Activated CD4-positive, alpha-beta T cell treated with anti-CD3 and anti-CD28 coated beads, Interleukin-2, amount 10 ng/mL, durations not matched to agents 7 days and 5 days (primary cell): Measurements from ENCODE around the gene LDLRAD4. TPM values are rescaled to one million over a fixed set of nuclear protein-coding genes. Genes with fewer than 3 reads are reported as not detected.

ENCODE experiments used
- CTCF ChIA-PET: fragments of 350-600 bp; sonication (Branson Sonifier 250); formaldehyde crosslinking; loops from one replicate; lab custom pipeline; 2021; ENCODE audit warnings: antibody characterized with exemption; lab: Charles Lee
- POLR2A ChIA-PET: fragments of 350-600 bp; sonication (Branson Sonifier 250); formaldehyde crosslinking; loops from one replicate; lab custom pipeline; 2021; ENCODE audit warnings: antibody characterized with exemption; lab: Charles Lee
- DNase-seq: peaks from one replicate; pipeline ENCODE4 v3.0.0-alpha.2; 2020
- H3K27ac Mint-ChIP-seq: one replicate; pipeline ENCODE4 v1.8.0; 2021; ENCODE audit warnings: mild to moderate bottlenecking, moderate library complexity, mixed read lengths
- H3K27me3 Mint-ChIP-seq: one replicate; pipeline ENCODE4 v1.8.0; 2021; ENCODE audit warnings: mixed read lengths
- H3K36me3 Mint-ChIP-seq: one replicate; pipeline ENCODE4 v1.8.0; 2021; ENCODE audit warnings: low read depth, mixed read lengths
- H3K4me1 Mint-ChIP-seq: one replicate; pipeline ENCODE4 v1.8.0; 2021; ENCODE audit warnings: mixed read lengths
- H3K4me3 Mint-ChIP-seq: one replicate; pipeline ENCODE4 v1.8.0; 2021; ENCODE audit warnings: mild to moderate bottlenecking, moderate library complexity, mixed read lengths
- H3K9me3 Mint-ChIP-seq: one replicate; pipeline ENCODE4 v1.8.0; 2021; ENCODE audit warnings: mixed read lengths
- total RNA-seq, 2 experiments: library from RNA; stranded (reverse); gene quantifications; one replicate each; pipeline ENCODE4 v1.2.3, GENCODE V29; 2021

LDLRAD4 gene
- total RNA-seq, 2 experiments from 2014 or later: 23.8 to 28.6 TPM

DNA sequence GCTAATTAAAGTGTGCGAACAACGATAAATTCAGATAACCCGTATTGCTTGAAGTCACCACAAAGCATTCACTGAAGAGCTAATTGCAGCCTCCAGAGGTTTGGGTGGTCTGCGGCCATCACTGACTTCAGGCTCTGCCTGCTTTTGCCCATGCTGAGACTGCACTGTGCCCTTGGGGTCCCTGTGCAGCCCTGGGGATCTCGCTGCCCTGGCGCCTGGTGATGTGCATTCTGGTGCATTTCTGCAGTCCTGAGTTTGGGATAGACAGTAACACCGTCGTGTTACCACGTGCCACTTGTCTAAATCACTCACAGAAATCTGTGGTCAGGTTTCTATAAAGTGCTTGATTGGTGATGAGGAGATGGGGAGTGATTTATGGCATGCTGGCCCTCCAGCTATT lies 27.6 kb downstream of the LDLRAD4 start:
- ChIA-PET CTCF (no interaction called here), POLR2A (no interaction called here)
- no peak for DNase-seq
- Mint-ChIP-seq H3K4me3 (no peak overlapping the region), H3K9me3 (peaks cover 4% of the 10 kb centered on the region), H3K4me1 (no peaks in the 10 kb centered on the region), H3K36me3 (peaks cover 2% of the 10 kb centered on the region), H3K27me3 (no peaks in the 10 kb centered on the region), H3K27ac (no peak overlapping the region)

DNA sequence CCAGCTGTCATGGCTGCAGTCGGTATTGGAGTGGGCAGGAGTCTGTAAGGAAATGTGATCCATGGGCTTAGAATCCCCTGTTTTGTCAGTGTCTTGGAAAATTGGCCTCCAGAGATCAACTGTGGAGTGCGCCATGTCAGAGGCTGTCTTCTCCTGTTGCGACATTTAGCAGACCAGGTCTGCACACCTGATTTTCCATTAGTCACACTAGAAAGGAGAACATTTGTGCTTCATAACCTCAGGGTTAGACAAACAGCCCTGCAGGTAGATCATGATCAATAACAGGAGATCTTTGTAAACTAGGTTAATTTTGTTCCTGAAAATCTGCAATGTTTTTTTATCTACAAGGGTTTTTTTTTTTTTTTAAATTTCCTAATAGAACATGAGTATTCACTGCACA lies 28.0 kb downstream of the LDLRAD4 start:
- no peak for DNase-seq

DNA sequence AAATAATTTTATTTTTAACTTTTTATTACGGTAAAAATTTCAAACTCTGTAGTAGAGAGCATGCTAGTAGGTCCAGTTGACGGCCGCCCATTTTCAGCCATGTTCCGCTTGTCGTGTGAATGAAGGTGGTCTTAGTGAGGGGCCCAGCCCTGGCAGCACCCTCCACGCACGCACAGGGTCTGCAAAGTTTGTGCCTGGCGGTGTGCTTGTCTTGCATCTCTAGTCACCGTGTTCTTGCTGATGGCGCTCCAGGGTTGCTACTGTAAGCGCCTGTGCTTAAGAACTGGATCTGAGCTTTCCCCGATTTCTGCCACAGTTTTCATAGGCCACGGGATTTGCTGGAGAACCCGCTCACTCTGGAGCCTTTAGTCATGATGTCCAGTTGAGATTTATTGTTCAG lies 28.9 kb downstream of the LDLRAD4 start:
- no peak for DNase-seq
- no peaks in the 10 kb centered on the region for H3K4me1 Mint-ChIP-seq
- peaks cover 4% of the 10 kb centered on the region for H3K9me3 Mint-ChIP-seq
- H3K27me3 Mint-ChIP-seq: no peaks in the 10 kb centered on the region
- H3K27ac Mint-ChIP-seq: no peak overlapping the region
- no peak overlapping the region for H3K4me3 Mint-ChIP-seq
- POLR2A ChIA-PET: no interaction called here
- H3K36me3 Mint-ChIP-seq: peaks cover 2% of the 10 kb centered on the region
- CTCF ChIA-PET: interaction anchor here (0.6 to 1.4 kb wide), 3 partner anchors 9 to 385 kb away, joined by 3 read pairs; no protein-coding TSS in a partner anchor

More for the DNA sequence above, 28.0 kb downstream of the LDLRAD4 start:
- no peak overlapping the region for H3K4me3 Mint-ChIP-seq
- H3K4me1 Mint-ChIP-seq: no peaks in the 10 kb centered on the region
- POLR2A ChIA-PET: no interaction called here
- peaks cover 4% of the 10 kb centered on the region for H3K9me3 Mint-ChIP-seq
- CTCF ChIA-PET: interaction anchor here (0.7 kb wide), 1 partner anchor 7 kb away, joined by 3 read pairs; no protein-coding TSS in a partner anchor
- peaks cover 2% of the 10 kb centered on the region for H3K36me3 Mint-ChIP-seq
- H3K27ac Mint-ChIP-seq: no peak overlapping the region
- H3K27me3 Mint-ChIP-seq: no peaks in the 10 kb centered on the region

DNA sequence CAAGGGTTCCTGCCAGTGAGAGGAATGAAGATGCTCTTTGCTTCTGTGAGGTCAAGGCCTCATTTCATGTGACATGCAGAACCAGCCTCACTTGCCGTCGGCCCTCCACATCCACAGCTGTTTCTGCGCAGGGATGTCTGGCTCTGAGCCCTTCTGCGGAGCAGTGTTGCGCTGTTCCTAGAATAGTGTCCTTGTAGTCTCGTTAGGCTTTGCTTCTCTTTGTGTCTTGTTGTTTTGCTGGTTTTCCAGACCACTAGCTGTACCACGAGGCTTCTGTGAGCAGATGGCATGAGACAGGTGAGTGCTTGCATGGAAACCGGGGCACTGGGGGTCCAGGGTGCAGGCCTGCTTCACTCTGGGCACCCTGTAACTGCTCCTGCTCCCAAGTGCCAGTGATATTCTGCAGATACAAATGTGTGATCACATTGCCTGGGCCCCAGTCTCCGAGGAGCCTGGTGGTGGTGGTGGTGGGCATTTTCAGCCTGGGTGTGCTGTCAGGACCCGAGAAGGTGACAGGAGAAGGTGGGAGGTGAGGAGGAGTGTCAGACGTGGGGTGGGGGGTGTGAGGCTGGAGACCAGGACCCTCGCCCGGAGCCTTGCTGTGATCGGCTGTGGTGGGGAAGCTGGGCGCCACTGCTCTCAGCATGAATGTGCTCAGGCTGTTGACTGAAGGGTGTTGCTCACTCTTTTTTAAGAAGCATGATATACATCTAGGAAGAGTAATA lies 34.3 kb downstream of the LDLRAD4 start:
- H3K27me3 Mint-ChIP-seq: no peaks in the 10 kb centered on the region
- H3K36me3 Mint-ChIP-seq: peaks cover 2% of the 10 kb centered on the region
- no peak for DNase-seq
- ChIA-PET CTCF (interaction anchor here (1.1 to 1.2 kb wide), 2 partner anchors 14 to 280 kb away, joined by 3 read pairs; no protein-coding TSS in a partner anchor), POLR2A (no interaction called here)
- H3K4me3 Mint-ChIP-seq: no peak overlapping the region
- no peak overlapping the region for H3K27ac Mint-ChIP-seq
- no peaks in the 10 kb centered on the region for H3K9me3 Mint-ChIP-seq
- H3K4me1 Mint-ChIP-seq: no peaks in the 10 kb centered on the region

DNA sequence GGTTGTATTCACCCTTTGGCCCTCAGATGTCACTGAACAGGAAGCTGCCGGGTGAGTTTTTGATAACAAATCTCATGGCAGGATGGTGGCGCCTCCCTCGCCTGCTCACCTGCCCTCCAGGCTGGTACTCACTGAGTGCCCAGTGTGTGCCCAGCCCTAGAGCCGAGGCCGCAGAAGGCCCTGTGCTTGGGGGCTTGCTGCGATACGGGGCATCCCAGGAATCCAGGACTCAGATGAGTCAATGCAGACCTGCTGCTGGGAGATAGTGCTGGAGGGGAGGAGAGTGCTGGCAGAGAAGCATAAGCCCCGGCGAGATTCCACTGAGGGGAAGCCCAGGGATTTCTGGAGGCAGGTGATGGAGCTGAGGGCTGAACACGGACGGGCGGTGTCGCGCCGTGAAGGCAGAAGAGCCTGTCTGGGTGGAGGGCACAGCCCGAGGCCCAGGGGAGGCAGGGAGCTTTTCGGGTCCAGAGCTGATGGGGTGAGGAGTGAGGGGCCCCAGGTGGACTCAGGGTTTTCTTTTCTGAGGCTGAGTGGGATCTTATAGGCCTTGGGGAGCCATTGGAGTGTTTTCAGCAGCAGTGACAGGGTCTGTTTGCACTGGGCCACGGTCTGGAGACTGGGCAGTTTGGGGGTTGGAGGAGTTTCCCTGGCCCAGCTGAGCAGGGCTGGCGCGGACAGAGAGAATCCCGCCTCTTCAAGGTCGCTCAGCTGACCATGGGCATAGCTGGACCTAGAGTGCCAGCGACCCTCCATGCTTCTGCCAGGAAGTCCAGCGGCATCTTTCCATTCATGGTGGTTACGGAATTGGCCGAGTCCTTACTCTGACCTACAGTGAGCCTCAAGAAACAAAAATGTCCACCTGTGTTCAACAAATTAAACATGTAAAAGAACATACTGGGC lies 35.5 kb downstream of the LDLRAD4 start:
- Mint-ChIP-seq H3K36me3 (peaks cover 2% of the 10 kb centered on the region), H3K27me3 (no peaks in the 10 kb centered on the region), H3K4me3 (no peak overlapping the region), H3K9me3 (no peaks in the 10 kb centered on the region), H3K4me1 (no peaks in the 10 kb centered on the region), H3K27ac (no peak overlapping the region)
- no peak for DNase-seq
- ChIA-PET POLR2A (no interaction called here), CTCF (interaction anchor here (1.1 to 1.2 kb wide), 2 partner anchors 13 to 278 kb away, joined by 3 read pairs; no protein-coding TSS in a partner anchor)

DNA sequence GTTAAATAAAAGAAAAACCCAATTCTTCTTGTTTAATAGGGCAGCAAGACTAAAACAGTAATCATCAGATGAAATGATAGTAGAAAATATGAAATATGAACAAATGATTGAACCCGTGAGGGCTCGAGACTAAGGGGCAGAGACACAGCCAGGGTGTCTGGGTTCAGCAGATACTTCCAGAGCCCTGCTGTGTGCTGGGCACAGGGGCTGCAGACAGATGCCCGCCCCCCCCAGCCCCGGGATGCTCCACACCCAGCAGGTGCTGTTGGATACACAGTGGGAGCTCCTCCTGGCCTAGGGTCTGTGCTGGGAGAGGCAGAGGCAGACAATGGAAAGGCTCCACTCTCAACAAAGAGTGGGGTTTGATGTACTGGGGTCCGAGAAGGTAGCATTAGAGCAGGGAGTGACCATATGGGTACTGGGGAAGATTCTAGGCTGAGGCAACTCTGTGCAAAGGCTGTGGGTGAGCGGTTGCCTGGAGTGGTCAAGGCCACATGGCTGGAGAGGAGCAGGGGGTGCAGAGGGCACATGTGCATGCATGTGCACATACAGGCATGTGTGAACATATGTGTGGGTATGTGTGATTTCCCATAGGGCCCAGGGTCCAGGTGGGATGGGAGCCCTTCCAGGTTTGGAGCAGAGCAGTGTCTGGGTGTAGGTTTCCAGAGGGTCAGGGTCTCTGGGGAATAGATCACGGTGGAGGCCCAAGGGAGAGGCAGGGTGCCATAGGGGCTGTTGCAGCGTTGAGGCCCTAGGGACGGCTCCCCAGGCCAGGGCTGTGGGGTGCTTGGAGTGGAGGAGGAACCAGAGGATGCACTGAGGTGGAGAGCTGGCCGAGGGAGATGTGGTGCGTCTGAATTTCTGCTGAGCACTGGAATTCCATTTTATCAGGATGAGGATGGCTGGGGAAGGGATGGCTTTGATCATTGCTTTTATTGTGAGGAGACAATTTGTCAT lies 36.7 kb downstream of the LDLRAD4 start:
- Mint-ChIP-seq H3K36me3 (peaks cover 1% of the 10 kb centered on the region), H3K4me1 (peaks cover 5% of the 10 kb centered on the region), H3K27ac (no peak overlapping the region), H3K27me3 (no peaks in the 10 kb centered on the region), H3K9me3 (no peaks in the 10 kb centered on the region), H3K4me3 (no peak overlapping the region)
- ChIA-PET POLR2A (no interaction called here), CTCF (no interaction called here)
- no peak for DNase-seq

DNA sequence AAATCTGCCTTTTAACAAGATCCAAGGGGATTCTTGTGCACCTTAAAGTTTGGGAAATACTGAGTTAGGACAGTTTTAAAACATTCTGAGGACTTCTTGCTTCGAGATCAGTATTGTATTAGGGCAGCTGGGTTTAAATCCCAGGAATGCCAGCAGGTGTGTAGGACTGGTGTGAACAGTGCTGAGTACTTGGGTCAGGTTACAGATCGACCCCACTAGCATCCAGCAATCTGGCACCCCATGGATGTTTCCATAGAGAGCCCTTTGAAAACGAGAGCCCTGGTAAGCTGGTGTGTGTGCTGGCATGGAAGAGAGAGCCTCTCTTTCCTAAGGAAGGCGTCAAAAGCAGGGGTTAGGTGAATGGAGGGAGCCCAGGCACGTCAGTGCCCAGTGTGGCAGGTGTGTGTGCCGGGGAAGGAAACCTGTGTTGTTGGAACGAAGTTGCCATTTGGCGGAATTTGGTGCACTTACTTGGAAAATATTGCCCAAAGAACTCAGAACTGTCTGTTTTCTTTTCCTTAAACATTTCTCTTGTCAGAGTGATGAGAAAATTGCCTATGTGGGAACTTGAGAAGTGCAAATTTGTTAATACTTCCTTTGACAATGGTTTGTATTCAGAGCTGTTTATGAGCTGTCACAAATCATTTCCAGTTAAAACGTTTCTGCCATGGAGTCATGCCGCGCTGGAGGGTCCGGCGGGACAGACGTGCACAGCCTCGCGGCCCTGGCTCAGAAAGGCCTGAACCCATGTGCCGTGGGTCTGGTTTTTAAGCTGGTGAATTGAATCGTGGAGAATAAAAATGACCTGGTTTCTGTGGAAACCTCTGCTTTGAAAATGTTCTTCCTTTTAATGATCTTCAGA lies 38.1 kb downstream of the LDLRAD4 start:
- CTCF ChIA-PET: no interaction called here
- POLR2A ChIA-PET: no interaction called here
- Mint-ChIP-seq H3K27me3 (no peaks in the 10 kb centered on the region), H3K27ac (no peak overlapping the region), H3K4me1 (peaks cover 19% of the 10 kb centered on the region), H3K4me3 (no peak overlapping the region), H3K36me3 (no peaks in the 10 kb centered on the region), H3K9me3 (no peaks in the 10 kb centered on the region)
- no peak for DNase-seq

DNA sequence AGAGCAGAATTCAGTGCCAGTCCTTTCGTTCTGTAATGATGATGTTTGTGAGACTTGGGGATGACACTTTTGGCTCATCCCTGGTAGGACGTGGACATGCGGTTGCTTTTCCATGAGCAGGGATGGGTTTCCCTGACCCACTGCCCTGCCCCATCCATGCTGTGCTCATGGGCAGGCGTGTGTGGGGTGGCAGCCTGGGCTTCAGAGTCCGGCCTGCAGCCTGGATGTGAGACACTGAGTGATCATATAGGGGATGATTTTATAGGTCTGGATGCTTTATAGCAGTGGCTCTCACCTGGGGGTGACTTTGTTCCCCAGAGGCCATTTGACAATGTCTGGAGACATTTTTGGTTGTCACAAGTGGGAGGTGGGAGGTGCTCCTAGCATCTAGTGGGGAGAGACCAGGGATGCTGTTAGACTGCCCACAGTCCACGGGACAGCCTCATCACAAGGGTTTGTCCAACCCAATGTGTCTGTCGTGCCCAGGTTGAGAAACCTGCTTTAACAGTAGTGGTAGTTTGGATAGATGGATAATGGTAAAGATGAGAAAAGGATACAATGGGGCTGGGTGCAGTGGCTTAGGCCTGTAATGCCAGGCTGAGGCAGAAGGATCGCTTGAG lies 38.9 kb downstream of the LDLRAD4 start:
- no peak for DNase-seq
- POLR2A ChIA-PET: no interaction called here
- H3K4me1 Mint-ChIP-seq: peaks cover 22% of the 10 kb centered on the region
- no peaks in the 10 kb centered on the region for H3K36me3 Mint-ChIP-seq
- H3K27ac Mint-ChIP-seq: no peak overlapping the region
- H3K4me3 Mint-ChIP-seq: no peak overlapping the region
- H3K9me3 Mint-ChIP-seq: no peaks in the 10 kb centered on the region
- CTCF ChIA-PET: no interaction called here
- no peaks in the 10 kb centered on the region for H3K27me3 Mint-ChIP-seq

DNA sequence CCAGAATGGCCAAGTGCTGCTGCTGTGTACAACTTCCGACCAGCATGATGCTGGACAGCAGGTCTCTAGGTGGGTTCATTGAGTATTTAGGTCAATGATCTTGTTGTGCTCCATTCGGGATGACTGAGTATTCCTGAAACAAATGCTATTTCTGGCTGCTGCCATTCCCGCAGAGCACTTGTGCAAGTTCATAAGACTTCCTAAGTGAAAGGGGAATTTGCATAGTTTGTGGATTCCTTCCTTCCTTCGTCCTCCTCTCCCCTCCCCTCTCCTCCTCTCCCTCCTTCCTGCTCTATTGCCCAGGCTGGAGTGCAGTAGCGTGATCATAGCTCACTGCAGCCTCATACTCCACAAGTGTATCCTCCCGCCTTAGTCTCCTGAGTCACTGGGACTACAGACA lies 40.4 kb downstream of the LDLRAD4 start:
- H3K9me3 Mint-ChIP-seq: no peaks in the 10 kb centered on the region
- H3K4me3 Mint-ChIP-seq: no peak overlapping the region
- ChIA-PET POLR2A (no interaction called here), CTCF (interaction anchor here (0.8 kb wide), 1 partner anchor 12 kb away, joined by 3 read pairs; no protein-coding TSS in a partner anchor)
- no peaks in the 10 kb centered on the region for H3K36me3 Mint-ChIP-seq
- H3K4me1 Mint-ChIP-seq: peaks cover 22% of the 10 kb centered on the region
- no peak for DNase-seq
- no peak overlapping the region for H3K27ac Mint-ChIP-seq
- no peaks in the 10 kb centered on the region for H3K27me3 Mint-ChIP-seq

DNA sequence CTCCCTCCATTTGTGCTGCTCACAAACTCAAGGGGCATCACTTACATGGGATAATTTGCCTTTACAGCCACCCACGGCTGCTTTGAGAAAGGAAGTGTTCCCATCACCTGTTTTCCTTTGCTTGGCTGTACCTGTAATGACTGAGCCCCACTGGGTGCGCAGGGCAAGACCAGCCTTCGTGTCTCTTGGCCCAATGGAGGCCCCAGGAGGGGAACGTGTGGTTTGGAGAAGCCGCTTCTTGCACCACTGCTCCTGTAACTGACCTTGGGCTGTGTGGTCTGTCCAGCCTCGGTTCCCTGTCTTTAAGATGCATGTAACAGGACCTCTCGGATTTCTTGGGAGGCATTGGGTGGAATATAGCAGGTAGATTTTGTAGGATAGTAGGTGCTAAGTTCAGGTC lies 41.1 kb downstream of the LDLRAD4 start:
- H3K4me1 Mint-ChIP-seq: peaks cover 26% of the 10 kb centered on the region
- H3K27me3 Mint-ChIP-seq: no peaks in the 10 kb centered on the region
- DNase-seq: no peak
- no peak overlapping the region for H3K4me3 Mint-ChIP-seq
- no peak overlapping the region for H3K27ac Mint-ChIP-seq
- ChIA-PET POLR2A (no interaction called here), CTCF (interaction anchor here (0.8 kb wide), 1 partner anchor 12 kb away, joined by 3 read pairs; no protein-coding TSS in a partner anchor)
- no peaks in the 10 kb centered on the region for H3K36me3 Mint-ChIP-seq
- H3K9me3 Mint-ChIP-seq: no peaks in the 10 kb centered on the region

DNA sequence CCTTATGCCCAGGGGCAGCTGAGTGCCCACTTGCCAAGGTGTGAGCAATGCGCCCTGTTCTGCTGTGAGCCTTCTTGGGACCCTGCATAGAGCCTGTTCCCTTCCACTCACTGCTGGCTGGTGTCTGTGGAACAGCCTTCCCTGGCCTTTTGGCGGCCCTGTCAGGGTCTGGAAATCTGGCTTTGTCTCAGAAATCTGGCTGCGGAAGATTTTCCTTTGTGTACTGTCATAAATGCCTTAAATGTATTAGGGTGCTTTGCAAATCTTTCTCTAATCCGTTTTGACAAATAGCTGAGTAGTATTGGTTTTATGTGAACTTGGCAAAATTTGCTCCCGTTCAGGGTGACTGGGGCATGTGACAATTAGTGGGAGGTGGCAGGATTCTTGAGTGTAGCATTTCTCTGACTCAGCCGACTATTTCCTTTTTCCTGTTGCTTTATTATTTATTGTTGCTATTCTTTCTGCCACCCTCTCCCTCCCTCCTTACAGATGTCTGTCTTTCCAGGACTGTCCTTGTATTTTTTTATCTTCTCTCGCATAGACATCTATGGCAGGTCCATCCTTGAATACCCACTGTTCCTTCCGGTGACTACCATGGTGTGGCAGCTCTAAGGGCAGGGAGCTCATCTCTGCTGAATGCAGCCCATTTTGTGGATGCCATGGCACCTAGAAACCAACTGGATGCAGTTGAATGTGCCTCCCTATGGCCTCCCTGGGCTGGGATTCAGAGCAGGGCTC lies 41.8 kb downstream of the LDLRAD4 start:
- H3K36me3 Mint-ChIP-seq: no peaks in the 10 kb centered on the region
- no peak overlapping the region for H3K4me3 Mint-ChIP-seq
- DNase-seq: no peak
- CTCF ChIA-PET: no interaction called here
- no peaks in the 10 kb centered on the region for H3K27me3 Mint-ChIP-seq
- POLR2A ChIA-PET: no interaction called here
- H3K9me3 Mint-ChIP-seq: no peaks in the 10 kb centered on the region
- peaks cover 33% of the 10 kb centered on the region for H3K4me1 Mint-ChIP-seq
- H3K27ac Mint-ChIP-seq: no peak overlapping the region
